ENCODE results near the gene PLXNA1. TPM values are rescaled to one million over a fixed set of nuclear protein-coding genes. Genes with fewer than 3 reads are reported as not detected.

Gene PLXNA1
- total RNA-seq, 3 donors from 2014 or later (not counting 1 experiment from before 2014, with no cell fraction given): 2.5 to 4.3 (median 2.8) TPM

- H3K27me3 Mint-ChIP-seq (ENCODE audit: low read depth in 2 of 2): no peaks in the 10 kb centered on the region
- no peak overlapping the region for H3K27ac ChIP-seq (ENCODE audit: low read length)
- H3K9me3 Mint-ChIP-seq: no peaks in the 10 kb centered on the region
- H3K9me3 ChIP-seq (ENCODE audit: control insufficient read depth, insufficient read depth, low read length): no peaks in the 10 kb centered on the region
- DNase-seq (no peak), ATAC-seq (no peak)
- no peaks in the 10 kb centered on the region for H3K27me3 ChIP-seq (ENCODE audit: control insufficient read depth, insufficient read depth, low read length)
- H3K4me1 Mint-ChIP-seq: no peaks in the 10 kb centered on the region
- WGBS (ENCODE audit: insufficient coverage): 96% methylated on average over 32 of the region's 32 CpGs
- H3K27ac Mint-ChIP-seq: no peak overlapping the region
- H3K4me3 ChIP-seq (ENCODE audit: low read length): no peak overlapping the region
- no peak overlapping the region for H3K4me3 Mint-ChIP-seq
- H3K4me1 ChIP-seq (ENCODE audit: control insufficient read depth, insufficient read depth, low read length): no peaks in the 10 kb centered on the region
- H3K36me3 Mint-ChIP-seq: no peaks in the 10 kb centered on the region
- no peak for TF ChIP-seq CTCF (IDR thresholded peaks at IDR 0.05)
- H3K36me3 ChIP-seq (ENCODE audit: control insufficient read depth, insufficient read depth, low read length): no peaks in the 10 kb centered on the region
- intact Hi-C loops (cut with micrococcal nuclease): no loop called here
Measured at GRCh38 chr3:127004641-127005397, 21.9 kb downstream of the PLXNA1 start.

GRCh38 chr3:127005864-127006500 lies 23.1 kb downstream of the PLXNA1 start:
- no peaks in the 10 kb centered on the region for H3K9me3 Mint-ChIP-seq
- H3K4me1 Mint-ChIP-seq: no peaks in the 10 kb centered on the region
- H3K9me3 ChIP-seq (ENCODE audit: control insufficient read depth, insufficient read depth, low read length): no peaks in the 10 kb centered on the region
- no peaks in the 10 kb centered on the region for H3K36me3 Mint-ChIP-seq
- no peak for TF ChIP-seq CTCF (IDR thresholded peaks at IDR 0.05)
- no peak for ATAC-seq
- no peaks in the 10 kb centered on the region for H3K27me3 ChIP-seq (ENCODE audit: control insufficient read depth, insufficient read depth, low read length)
- no peak for DNase-seq
- H3K4me1 ChIP-seq (ENCODE audit: control insufficient read depth, insufficient read depth, low read length): no peaks in the 10 kb centered on the region
- H3K4me3 ChIP-seq (ENCODE audit: low read length): no peak overlapping the region
- H3K27ac Mint-ChIP-seq: no peak overlapping the region
- H3K27me3 Mint-ChIP-seq (ENCODE audit: low read depth in 2 of 2): no peaks in the 10 kb centered on the region
- H3K27ac ChIP-seq (ENCODE audit: low read length): no peak overlapping the region
- intact Hi-C loops (cut with micrococcal nuclease): no loop called here
- no peaks in the 10 kb centered on the region for H3K36me3 ChIP-seq (ENCODE audit: control insufficient read depth, insufficient read depth, low read length)
- H3K4me3 Mint-ChIP-seq: no peak overlapping the region
- WGBS (ENCODE audit: insufficient coverage): 93% methylated on average over 17 of the region's 17 CpGs

GRCh38 chr3:127006781-127007436 lies 24.0 kb downstream of the PLXNA1 start:
- DNase-seq: no peak
- no peaks in the 10 kb centered on the region for H3K4me1 ChIP-seq (ENCODE audit: control insufficient read depth, insufficient read depth, low read length)
- no peak overlapping the region for H3K27ac ChIP-seq (ENCODE audit: low read length)
- H3K36me3 ChIP-seq (ENCODE audit: control insufficient read depth, insufficient read depth, low read length): no peaks in the 10 kb centered on the region
- no peaks in the 10 kb centered on the region for H3K27me3 ChIP-seq (ENCODE audit: control insufficient read depth, insufficient read depth, low read length)
- no peak for ATAC-seq
- Mint-ChIP-seq H3K4me3 (no peak overlapping the region), H3K36me3 (no peaks in the 10 kb centered on the region), H3K9me3 (no peaks in the 10 kb centered on the region), H3K27me3 (ENCODE audit: low read depth in 2 of 2) (no peaks in the 10 kb centered on the region), H3K4me1 (no peaks in the 10 kb centered on the region), H3K27ac (no peak overlapping the region)
- H3K9me3 ChIP-seq (ENCODE audit: control insufficient read depth, insufficient read depth, low read length): no peaks in the 10 kb centered on the region
- no peak for TF ChIP-seq CTCF (IDR thresholded peaks at IDR 0.05)
- 79% methylated on average over 8 of the region's 8 CpGs for WGBS (ENCODE audit: insufficient coverage)
- H3K4me3 ChIP-seq (ENCODE audit: low read length): no peak overlapping the region
- intact Hi-C loops (cut with micrococcal nuclease): no loop called here
